ENCODE measurements around the gene FBXW8.

DNA sequence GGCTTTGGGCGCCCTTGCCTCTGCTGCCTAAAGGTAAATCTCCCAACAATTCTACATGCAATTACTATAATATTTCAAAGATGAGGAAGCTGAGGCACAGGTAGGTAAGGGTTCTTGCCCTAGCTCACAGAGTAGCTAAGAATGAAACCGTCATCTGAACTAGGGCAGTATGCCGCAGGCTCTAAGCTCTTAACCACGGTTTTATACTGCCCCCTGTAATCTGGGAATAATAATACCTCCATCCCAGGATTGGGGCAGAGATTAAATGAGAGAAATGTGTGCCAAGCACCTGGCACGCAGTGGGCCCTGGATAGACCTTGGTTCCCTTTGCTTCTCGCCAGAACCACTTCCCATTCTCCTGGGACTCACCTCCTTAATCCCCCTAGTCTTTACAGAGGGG, 28.0 kb upstream of the FBXW8 start:
- TF ChIP-seq MAX (CRISPR knock-in tag; IDR thresholded peaks at IDR 0.05), result no peak
- no peak for TF ChIP-seq ELF4 (CRISPR knock-in tag; IDR thresholded peaks at IDR 0.05; ENCODE audit: low read depth)
- no peak for TF ChIP-seq CTCF (IDR thresholded peaks at IDR 0.05)
- TF ChIP-seq ZNF138 (CRISPR knock-in tag; conservative IDR thresholded peaks at IDR 0.05), result no peak
- TF ChIP-seq ZNF263 (CRISPR knock-in tag; IDR thresholded peaks at IDR 0.05; ENCODE audit: low read depth), result no peak
- TF ChIP-seq, protein P1, sequence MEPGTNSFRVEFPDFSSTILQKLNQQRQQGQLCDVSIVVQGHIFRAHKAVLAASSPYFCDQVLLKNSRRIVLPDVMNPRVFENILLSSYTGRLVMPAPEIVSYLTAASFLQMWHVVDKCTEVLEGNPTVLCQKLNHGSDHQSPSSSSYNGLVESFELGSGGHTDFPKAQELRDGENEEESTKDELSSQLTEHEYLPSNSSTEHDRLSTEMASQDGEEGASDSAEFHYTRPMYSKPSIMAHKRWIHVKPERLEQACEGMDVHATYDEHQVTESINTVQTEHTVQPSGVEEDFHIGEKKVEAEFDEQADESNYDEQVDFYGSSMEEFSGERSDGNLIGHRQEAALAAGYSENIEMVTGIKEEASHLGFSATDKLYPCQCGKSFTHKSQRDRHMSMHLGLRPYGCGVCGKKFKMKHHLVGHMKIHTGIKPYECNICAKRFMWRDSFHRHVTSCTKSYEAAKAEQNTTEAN (CRISPR knock-in tag; IDR thresholded peaks at IDR 0.05), result no peak
- no peak for TF ChIP-seq HMGA2 (CRISPR knock-in tag; IDR thresholded peaks at IDR 0.05)
- no peak for TF ChIP-seq SP1 (CRISPR knock-in tag; conservative IDR thresholded peaks at IDR 0.05)
- TF ChIP-seq ATF2 (CRISPR knock-in tag; IDR thresholded peaks at IDR 0.05; ENCODE audit: borderline replicate concordance, low read depth), result no peak
- TF ChIP-seq KAT7 (CRISPR knock-in tag; IDR thresholded peaks at IDR 0.05; ENCODE audit: borderline replicate concordance), result no peak
- TF ChIP-seq OVOL2 (CRISPR knock-in tag; IDR thresholded peaks at IDR 0.05; ENCODE audit: borderline replicate concordance), result no peak

All from WTC11 (cell line).